Immature natural killer cell (primary cell): ENCODE measurements around the gene GPR141. TPM values are rescaled to one million over a fixed set of nuclear protein-coding genes. Genes with fewer than 3 reads are reported as not detected.

Source experiments
- DNase-seq, 3 donors: peaks; one replicate each; pipeline ENCODE4 v3.0.0; 2022; ENCODE audit warnings: mixed read lengths in 1 of 3
- H3K27ac Mint-ChIP-seq, 6 donors: one replicate each; pipeline ENCODE4 v1.8.0; 2020; ENCODE audit warnings: mixed read lengths in 6 of 6, mild to moderate bottlenecking in 5 of 6, inconsistent platforms in 4 of 6, moderate library complexity in 3 of 6
- H3K27me3 Mint-ChIP-seq, 3 donors: one replicate each; pipeline ENCODE4 v1.8.0; 2020 to 2021; ENCODE audit warnings: low read depth in 3 of 3, mild to moderate bottlenecking in 3 of 3, mixed read lengths in 3 of 3, moderate library complexity in 3 of 3, inconsistent platforms in 1 of 3
- H3K36me3 Mint-ChIP-seq, 3 donors: one replicate each; pipeline ENCODE4 v1.8.0; 2020; ENCODE audit warnings: mixed read lengths in 3 of 3, inconsistent platforms in 2 of 3, mild to moderate bottlenecking in 2 of 3
- H3K4me1 Mint-ChIP-seq, 2 donors: one replicate each; pipeline ENCODE4 v1.8.0; 2020; ENCODE audit warnings: inconsistent platforms in 2 of 2, mild to moderate bottlenecking in 2 of 2, mixed read lengths in 2 of 2, moderate library complexity in 1 of 2
- H3K4me3 Mint-ChIP-seq, 5 donors: one replicate each; pipeline ENCODE4 v1.8.0; 2020; ENCODE audit warnings: mild to moderate bottlenecking in 5 of 5, mixed read lengths in 5 of 5, inconsistent platforms in 3 of 5, moderate library complexity in 3 of 5
- H3K9me3 Mint-ChIP-seq, 6 donors: one replicate each; pipeline ENCODE4 v1.8.0; 2020; ENCODE audit warnings: mild to moderate bottlenecking in 6 of 6, mixed read lengths in 6 of 6, inconsistent platforms in 4 of 6, moderate library complexity in 3 of 6
- polyA plus RNA-seq, 3 donors: library from polyadenylated mRNA; unstranded; fragments of 300-500 nt; fragmentation: Illumina TruSeq; gene quantifications; one replicate each; pipeline ENCODE4 v1.2.3, GENCODE V29; 2021

GPR141 gene
- polyA plus RNA-seq, 3 donors from 2014 or later, result 9.4 to 24.8 (median 24.3) TPM

DNA sequence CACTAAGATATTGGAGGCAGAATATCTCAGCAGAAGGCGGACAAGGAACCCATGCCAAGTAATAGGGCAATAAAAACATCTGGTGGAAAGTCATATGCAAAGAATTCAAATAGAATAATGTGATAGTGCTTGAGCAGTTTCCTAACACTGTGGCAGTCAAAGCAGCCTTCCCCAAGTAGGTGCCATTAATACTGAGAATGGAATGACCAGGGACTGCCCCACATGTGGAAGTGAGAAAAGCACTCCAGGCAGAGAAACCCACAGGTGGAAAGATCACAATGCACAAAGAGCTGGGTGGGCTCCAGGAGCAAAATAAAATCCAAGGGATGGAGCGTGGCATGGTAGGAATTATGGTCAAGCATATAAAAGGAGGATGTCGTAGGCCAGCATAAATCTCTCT, 100.4 kb downstream of the GPR141 start:
- Mint-ChIP-seq H3K4me1 (peaks cover 32 to 46% of the 10 kb centered on the region in 2 donors), H3K27me3 (no peaks in the 10 kb centered on the region), H3K4me3 (no peak overlapping the region), H3K36me3 (peaks cover 0 to 9% (median 4%) of the 10 kb centered on the region in 3 donors), H3K9me3 (peaks cover 0 to 3% (median 0%) of the 10 kb centered on the region in 6 donors), H3K27ac (peak overlapping the region in 2 of 6 donors; percentile 11 to 63)
- DNase-seq, result no peak

DNA sequence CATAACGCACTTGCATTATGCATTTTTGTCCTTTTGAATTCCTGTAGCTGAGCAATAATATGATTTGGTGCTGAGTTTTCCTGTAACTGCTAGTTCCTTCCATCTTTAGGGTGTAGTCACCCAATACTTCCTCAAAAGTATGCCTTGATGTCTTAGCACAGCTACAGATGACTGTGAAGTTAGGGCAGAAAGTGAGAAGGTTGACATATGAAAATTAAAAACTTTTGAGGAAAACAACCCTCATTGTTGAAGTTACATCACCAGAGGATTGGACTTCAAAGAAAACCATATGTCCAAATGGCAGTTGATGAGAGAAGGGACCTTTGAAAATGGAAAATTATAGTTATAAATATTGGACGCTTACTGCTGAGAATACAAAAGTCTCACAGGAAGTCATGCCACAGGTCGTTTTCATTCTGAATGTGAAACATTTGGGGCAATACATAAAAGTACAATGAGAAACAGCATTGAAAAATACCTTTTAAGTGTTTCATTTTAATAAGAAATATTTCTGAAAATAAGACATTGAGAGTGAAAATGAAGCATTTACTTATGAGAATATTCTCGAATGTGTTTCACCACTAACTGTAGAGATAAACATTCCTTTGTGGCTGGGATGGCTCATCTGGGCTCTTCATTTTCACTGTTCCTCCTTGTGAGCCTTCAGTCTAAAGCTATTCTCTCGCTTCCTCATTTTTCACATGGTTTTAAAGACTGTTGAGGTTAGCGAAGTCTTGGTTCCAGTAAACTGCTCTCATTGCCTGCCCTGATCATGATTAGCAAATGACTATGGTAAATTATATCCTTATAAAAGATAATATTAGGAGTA, 103.4 kb downstream of the GPR141 start:
- Mint-ChIP-seq H3K4me3 (peak overlapping the region; percentile 43 to 73 (median 62)), H3K4me1 (peaks cover 23 to 29% of the 10 kb centered on the region in 2 donors), H3K27me3 (no peaks in the 10 kb centered on the region), H3K36me3 (peaks cover 0 to 4% (median 4%) of the 10 kb centered on the region in 3 donors), H3K9me3 (no peaks in the 10 kb centered on the region), H3K27ac (peak overlapping the region; percentile 45 to 90 (median 82))
- DNase-seq, result peak; percentile 4 to 5 (median 5)

Other genes with a start within 250 kb of the GPR141 start
- gene ELMO1, start 234.9 kb upstream of the GPR141 start, polyA plus RNA-seq, result 10 to 100 TPM; 31.9 to 65.9 (median 53.1) TPM
- gene NME8, start 164.8 kb downstream of the GPR141 start, polyA plus RNA-seq, result 10 to 100 TPM in 1 of 3 donors, 1 to 10 TPM in 2; 2.6 to 14.1 (median 4.7) TPM
- not detected for gene SFRP4, start 233.1 kb downstream of the GPR141 start, polyA plus RNA-seq
- 10 to 100 TPM in 1 of 3 donors, 1 to 10 TPM in 2; 5.2 to 11.2 (median 6.9) TPM for gene EPDR1, start 236.9 kb downstream of the GPR141 start, polyA plus RNA-seq